HEK293 (cell line): ENCODE measurements around the gene KIZ.

Experiments used
- CTCF ChIA-PET: fragments of 350-600 bp; formaldehyde crosslinking; extraction: SDS; loops from one replicate; lab custom pipeline; 2021; ENCODE audit warnings: antibody characterized with exemption; lab: Yijun Ruan, JAX
- POLR2A ChIA-PET: fragments of 300-600 bp; formaldehyde crosslinking; extraction: SDS; loops from one replicate; lab custom pipeline; 2020; ENCODE audit warnings: antibody characterized with exemption, inconsistent platforms; lab: Yijun Ruan, JAX
- H3K27ac ChIP-seq: fragments of 200-500 bp; sonication (Bioruptor generic); 2 replicates; pipeline ENCODE4 v1.5.1; 2014; ENCODE audit warnings: low read depth, low read length, control low read depth, inconsistent platforms; ENCODE audit errors: extremely low read depth
- H3K36me3 ChIP-seq, 2 experiments: fragments of 200-500 bp in 1 of 2; sonication (Bioruptor generic) in 1 of 2; 1 replicate in 1 of 2; 2 replicates in 1 of 2; pipeline ENCODE4 v1.5.1; 2014 to 2017; ENCODE audit warnings: inconsistent platforms in 2 of 2, low read length in 2 of 2; ENCODE audit not compliant: control insufficient read depth in 2 of 2, insufficient read depth in 1 of 2
- H3K4me1 ChIP-seq: fragments of 200-500 bp; sonication (Bioruptor generic); 2 replicates; pipeline ENCODE4 v1.5.1; 2014; ENCODE audit warnings: mild to moderate bottlenecking, low read length, inconsistent platforms; ENCODE audit not compliant: control insufficient read depth, insufficient read depth
- H3K4me3 ChIP-seq: 2 replicates; pipeline ENCODE4 v1.5.1; 2011; ENCODE audit warnings: low read depth, mild to moderate bottlenecking, control low read depth, low read length, moderate library complexity
- H3K9me3 ChIP-seq: fragments of 200-500 bp; sonication (Bioruptor generic); 2 replicates; pipeline ENCODE4 v1.5.1; 2014; ENCODE audit warnings: low read depth, low read length, inconsistent platforms; ENCODE audit not compliant: control insufficient read depth, insufficient read depth
- FEZF1 ChIP-seq: fragments of 450-650 bp; formaldehyde crosslinking; IDR thresholded peaks from 2 replicates; pipeline ENCODE4 v1.5.1; 2016; ENCODE audit warnings: missing biosample characterization, missing genetic modification characterization
- GFI1B ChIP-seq: fragments of 450-650 bp; formaldehyde crosslinking; IDR thresholded peaks from 2 replicates; pipeline ENCODE4 v1.5.1; 2016; ENCODE audit warnings: missing biosample characterization, missing genetic modification characterization
- IKZF3 ChIP-seq: fragments of 450-650 bp; IDR thresholded peaks from 2 replicates; pipeline ENCODE4 v1.5.0; 2018; ENCODE audit warnings: missing biosample characterization, mild to moderate bottlenecking, missing genetic modification characterization, moderate library complexity
- INSM2 ChIP-seq: fragments of 450-650 bp; formaldehyde crosslinking; IDR thresholded peaks from 2 replicates; pipeline ENCODE4 v1.5.1; 2016; ENCODE audit warnings: missing biosample characterization, missing genetic modification characterization
- KLF8 ChIP-seq: fragments of 450-650 bp; formaldehyde crosslinking; IDR thresholded peaks from 2 replicates; pipeline ENCODE4 v1.5.1; 2016; ENCODE audit warnings: missing biosample characterization, missing genetic modification characterization
- KLF9 ChIP-seq: fragments of 450-650 bp; formaldehyde crosslinking; IDR thresholded peaks from 2 replicates; pipeline ENCODE4 v1.5.1; 2016; ENCODE audit warnings: missing biosample characterization, missing genetic modification characterization, low read depth
- PRDM1 ChIP-seq: fragments of 450-650 bp; formaldehyde crosslinking; IDR thresholded peaks from 2 replicates; pipeline ENCODE4; 2016; ENCODE audit warnings: missing biosample characterization, missing genetic modification characterization
- SCRT2 ChIP-seq: fragments of 450-650 bp; formaldehyde crosslinking; IDR thresholded peaks from 2 replicates; pipeline ENCODE4 v1.5.1; 2016; ENCODE audit warnings: missing biosample characterization, missing genetic modification characterization
- TCF7L2 ChIP-seq: IDR thresholded peaks from 2 replicates; pipeline ENCODE4 v1.6.1; 2011; ENCODE audit warnings: low read depth, mild to moderate bottlenecking, inconsistent platforms, low read length, moderate library complexity, borderline replicate concordance
- TRIM28 ChIP-seq: IDR thresholded peaks from 2 replicates; pipeline ENCODE4 v1.6.1; 2011; ENCODE audit warnings: low read length, control low read depth, borderline replicate concordance
- ZBTB10 ChIP-seq: fragments of 450-650 bp; formaldehyde crosslinking; IDR thresholded peaks from 2 replicates; pipeline ENCODE4 v1.5.1; 2016; ENCODE audit warnings: missing biosample characterization, missing genetic modification characterization
- ZBTB17 ChIP-seq: fragments of 450-650 bp; formaldehyde crosslinking; IDR thresholded peaks from 2 replicates; pipeline ENCODE4 v1.5.1; 2016; ENCODE audit warnings: missing biosample characterization, missing genetic modification characterization
- ZBTB48 ChIP-seq: fragments of 450-650 bp; formaldehyde crosslinking; IDR thresholded peaks from 2 replicates; pipeline ENCODE4 v1.5.1; 2016; ENCODE audit warnings: missing biosample characterization, missing genetic modification characterization
- ZBTB7A ChIP-seq: fragments of 450-650 bp; formaldehyde crosslinking; IDR thresholded peaks from 2 replicates; pipeline ENCODE4 v1.5.1; 2016; ENCODE audit warnings: low read depth, missing biosample characterization, missing genetic modification characterization
- ZFP3 ChIP-seq: fragments of 450-650 bp; formaldehyde crosslinking; IDR thresholded peaks from 2 replicates; pipeline ENCODE4 v1.5.1; 2016; ENCODE audit warnings: low read depth, missing biosample characterization, missing genetic modification characterization
- ZNF112 ChIP-seq: fragments of 450-650 bp; formaldehyde crosslinking; IDR thresholded peaks from 2 replicates; pipeline ENCODE4 v1.5.0; 2017; ENCODE audit warnings: missing biosample characterization, missing genetic modification characterization
- ZNF155 ChIP-seq: fragments of 450-650 bp; formaldehyde crosslinking; IDR thresholded peaks from 2 replicates; pipeline ENCODE4 v1.5.1; 2016; ENCODE audit warnings: missing biosample characterization, missing genetic modification characterization
- ZNF157 ChIP-seq: fragments of 450-650 bp; formaldehyde crosslinking; IDR thresholded peaks from 2 replicates; pipeline ENCODE4 v1.5.1; 2016; ENCODE audit warnings: missing biosample characterization, missing genetic modification characterization
- ZNF184 ChIP-seq: fragments of 450-650 bp; IDR thresholded peaks from 2 replicates; pipeline ENCODE4 v1.5.1; 2018; ENCODE audit warnings: missing biosample characterization, mild to moderate bottlenecking, missing genetic modification characterization
- ZNF2 ChIP-seq: fragments of 450-650 bp; formaldehyde crosslinking; IDR thresholded peaks from 2 replicates; pipeline ENCODE4 v1.5.1; 2016; ENCODE audit warnings: missing biosample characterization, missing genetic modification characterization
- ZNF211 ChIP-seq: fragments of 450-650 bp; formaldehyde crosslinking; IDR thresholded peaks from 2 replicates; pipeline ENCODE4 v1.5.1; 2016; ENCODE audit warnings: low read depth, missing biosample characterization, missing genetic modification characterization
- ZNF350 ChIP-seq: fragments of 450-650 bp; formaldehyde crosslinking; IDR thresholded peaks from 2 replicates; pipeline ENCODE4 v1.5.0; 2017; ENCODE audit warnings: missing biosample characterization, mild to moderate bottlenecking, missing genetic modification characterization
- ZNF677 ChIP-seq: fragments of 450-650 bp; IDR thresholded peaks from 2 replicates; pipeline ENCODE4 v1.5.0; 2018; ENCODE audit warnings: missing biosample characterization, mild to moderate bottlenecking, missing genetic modification characterization, moderate library complexity
- ZNF830 ChIP-seq: fragments of 450-650 bp; IDR thresholded peaks from 2 replicates; pipeline ENCODE4 v1.5.0; 2018; ENCODE audit warnings: missing biosample characterization, missing genetic modification characterization, low read depth, mild to moderate bottlenecking, moderate library complexity
- ZSCAN4 ChIP-seq: fragments of 450-650 bp; formaldehyde crosslinking; IDR thresholded peaks from 2 replicates; pipeline ENCODE4 v1.5.1; 2017; ENCODE audit warnings: missing biosample characterization, missing genetic modification characterization
- TF ChIP-seq, protein P1 (sequence below): fragments of 450-650 bp; formaldehyde crosslinking; IDR thresholded peaks from 2 replicates; pipeline ENCODE4 v1.5.1; 2017; ENCODE audit warnings: missing biosample characterization, missing genetic modification characterization

The KIZ gene

GRCh38 chr20:21118782-21119181 is 7.1 kb upstream of the KIZ start (continued):
- TF ChIP-seq ZNF184 (tag by site-specific recombination) (no peak), GFI1B (tag by site-specific recombination) (no peak), KLF9 (tag by site-specific recombination) (no peak)
- TF ChIP-seq, all 188 proteins: peak for 0

DNA sequence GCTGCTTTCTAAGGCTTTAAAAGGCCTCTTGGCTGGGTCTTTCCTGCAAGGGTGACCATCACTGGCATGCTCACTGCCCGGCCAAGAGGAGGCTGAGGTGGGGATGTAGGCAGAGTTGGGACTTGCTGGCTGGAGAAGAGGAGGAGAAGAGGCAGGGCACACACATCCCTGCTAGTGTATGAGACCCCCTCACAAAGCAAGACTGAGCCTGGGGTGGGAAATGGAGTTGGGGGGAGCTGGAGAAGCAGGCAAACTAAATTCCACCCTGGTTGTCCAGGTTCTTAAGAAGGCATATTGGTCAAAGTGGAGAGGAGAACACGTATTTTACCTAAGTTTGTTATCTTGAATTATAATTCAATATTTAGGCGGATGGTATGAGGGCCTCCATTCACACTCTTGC is 1.7 kb upstream of the KIZ start:
- Histone ChIP-seq H3K4me3 (no peak overlapping the region), H3K27ac (no peak overlapping the region)
- TF ChIP-seq ZNF677 (tag by site-specific recombination) (no peak), ZNF2 (tag by site-specific recombination) (no peak), ZBTB10 (tag by site-specific recombination) (no peak)
- TF ChIP-seq, all 188 proteins: peak for 0
- ChIA-PET POLR2A (no interaction called here), CTCF (interaction anchor here (0.6 kb wide), 1 partner anchor 157 kb away, joined by 3 read pairs; no protein-coding TSS in a partner anchor)
- H3K36me3 ChIP-seq, result no peaks in the 10 kb centered on the region
- peaks cover 5% of the 10 kb centered on the region for H3K4me1 ChIP-seq
- no peaks in the 10 kb centered on the region for H3K9me3 ChIP-seq

DNA sequence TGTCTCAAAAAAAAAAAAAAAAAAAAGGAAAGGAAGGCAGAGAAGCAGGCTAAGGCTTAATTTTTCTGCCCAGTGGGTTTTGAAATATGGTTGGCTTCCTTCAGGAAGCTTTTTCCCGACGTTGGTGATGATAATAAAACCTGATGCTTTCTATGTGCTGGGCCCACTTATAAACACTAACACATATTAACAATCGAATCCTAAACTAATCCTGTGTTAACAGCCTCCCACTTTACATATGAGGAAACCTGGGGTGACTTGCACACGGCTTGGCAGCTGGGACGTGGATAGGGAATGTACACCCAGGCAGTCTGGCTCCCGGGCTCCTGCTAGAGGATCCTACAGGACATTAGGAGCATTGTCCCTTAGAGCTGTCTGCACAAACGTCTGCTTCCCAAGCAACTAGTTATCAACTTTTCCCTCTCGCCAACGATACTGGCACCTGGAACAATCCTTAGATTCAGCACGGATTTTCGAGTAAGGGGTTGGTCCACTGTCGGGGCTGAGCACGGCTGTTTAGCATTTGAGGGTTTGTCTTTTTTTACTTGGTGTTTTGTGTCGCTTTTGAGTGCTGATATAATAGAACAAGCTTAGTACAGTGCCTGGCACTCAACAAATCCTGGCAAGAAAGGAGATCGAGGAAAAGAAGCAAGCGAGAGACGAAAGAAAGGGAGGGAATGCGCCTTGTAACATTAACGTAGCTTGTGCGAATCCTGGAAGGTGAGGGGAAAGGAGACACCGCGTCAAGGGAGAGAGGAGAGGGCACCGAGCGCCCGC is 622 bp upstream of the KIZ start:
- ChIA-PET POLR2A (interaction anchor here (0.5 to 1.4 kb wide), 8 partner anchors 9 to 407 kb away, joined by 3 to 11 read pairs (median 4); no protein-coding TSS in a partner anchor), CTCF (interaction anchor here (0.6 to 1.8 kb wide), 6 partner anchors 76 to 389 kb away, joined by 3 to 8 read pairs (median 4); no protein-coding TSS in a partner anchor)
- peaks cover 5% of the 10 kb centered on the region for H3K4me1 ChIP-seq
- no peaks in the 10 kb centered on the region for H3K36me3 ChIP-seq
- H3K9me3 ChIP-seq, result no peaks in the 10 kb centered on the region
- H3K27ac ChIP-seq, result peak overlapping the region; percentile 34; the same call in 1 of the 2 replicates
- H3K4me3 ChIP-seq, result peak overlapping the region; percentile 44
- TF ChIP-seq ZSCAN4 (tag by site-specific recombination) (no peak), ZNF830 (tag by site-specific recombination) (no peak), INSM2 (no peak), SCRT2 (tag by site-specific recombination) (0 out of 2 replicates have a peak, but pooled peaks have one; percentile 28), ZBTB48 (tag by site-specific recombination) (peak; percentile 76; the same call in 1 of the 2 replicates), ZNF211 (tag by site-specific recombination) (no peak), TCF7L2 (no peak), IKZF3 (tag by site-specific recombination) (0 out of 2 replicates have a peak, but pooled peaks have one; percentile 23), ZFP3 (tag by site-specific recombination) (no peak), ZNF157 (no peak), ZNF112 (no peak), ZNF155 (no peak), TRIM28 (peak; percentile 63; the same call in 1 of the 2 replicates), ZBTB7A (tag by site-specific recombination) (no peak), ZNF2 (tag by site-specific recombination) (no peak), ZBTB17 (tag by site-specific recombination) (peak; percentile 83), PRDM1 (peak; percentile 75; the same call in 1 of the 2 replicates), ZNF350 (no peak), KLF8 (peak; percentile 69; the same call in 1 of the 2 replicates), FEZF1 (tag by site-specific recombination) (no peak)
- TF ChIP-seq, protein P1, sequence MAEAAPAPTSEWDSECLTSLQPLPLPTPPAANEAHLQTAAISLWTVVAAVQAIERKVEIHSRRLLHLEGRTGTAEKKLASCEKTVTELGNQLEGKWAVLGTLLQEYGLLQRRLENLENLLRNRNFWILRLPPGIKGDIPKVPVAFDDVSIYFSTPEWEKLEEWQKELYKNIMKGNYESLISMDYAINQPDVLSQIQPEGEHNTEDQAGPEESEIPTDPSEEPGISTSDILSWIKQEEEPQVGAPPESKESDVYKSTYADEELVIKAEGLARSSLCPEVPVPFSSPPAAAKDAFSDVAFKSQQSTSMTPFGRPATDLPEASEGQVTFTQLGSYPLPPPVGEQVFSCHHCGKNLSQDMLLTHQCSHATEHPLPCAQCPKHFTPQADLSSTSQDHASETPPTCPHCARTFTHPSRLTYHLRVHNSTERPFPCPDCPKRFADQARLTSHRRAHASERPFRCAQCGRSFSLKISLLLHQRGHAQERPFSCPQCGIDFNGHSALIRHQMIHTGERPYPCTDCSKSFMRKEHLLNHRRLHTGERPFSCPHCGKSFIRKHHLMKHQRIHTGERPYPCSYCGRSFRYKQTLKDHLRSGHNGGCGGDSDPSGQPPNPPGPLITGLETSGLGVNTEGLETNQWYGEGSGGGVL, result peak; percentile 37; the same call in 1 of the 2 replicates
